ENCODE data around the gene BNC2. TPM values are rescaled to one million over a fixed set of nuclear protein-coding genes. Genes with fewer than 3 reads are reported as not detected.

The BNC2 gene
- total RNA-seq, 6 experiments from 2014 or later = 0.22 to 0.80 (median 0.36) TPM

DNA sequence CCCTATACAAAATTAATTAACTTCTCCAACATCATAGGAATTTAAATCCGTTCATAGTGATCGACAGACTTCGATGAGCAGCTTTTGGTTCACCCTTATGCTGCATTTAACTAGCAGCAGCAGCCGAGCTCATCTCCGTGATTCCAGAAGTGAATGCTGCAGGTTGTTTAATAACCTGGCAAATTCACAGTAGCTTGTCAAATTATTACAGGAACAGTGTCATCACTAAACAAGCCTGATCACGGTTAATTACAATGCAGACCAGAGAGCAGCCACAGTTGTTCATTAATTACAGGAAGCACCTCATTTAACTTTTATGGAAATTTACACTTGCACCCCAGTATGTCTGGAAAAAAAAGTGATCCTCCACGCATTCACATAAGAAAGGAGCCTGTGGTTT is 188.2 kb downstream of the BNC2 start:
- Histone ChIP-seq H3K36me3 (no peaks in the 10 kb centered on the region), H3K4me1 (no peaks in the 10 kb centered on the region), H3K9me3 (no peaks in the 10 kb centered on the region), H3K4me3 (no peak overlapping the region), H3K27me3 (no peaks in the 10 kb centered on the region), H3K27ac (no peak overlapping the region)
- DNase-seq (no peak), ATAC-seq (no peak)
- WGBS (ENCODE audit: insufficient coverage, low coverage, low lambda C conversion rate, missing lambda C conversion rate) = 61% methylated on average over 7 of the region's 7 CpGs
- intact Hi-C loops (cut with DNase I) = no loop called here
- TF ChIP-seq, protein P1, sequence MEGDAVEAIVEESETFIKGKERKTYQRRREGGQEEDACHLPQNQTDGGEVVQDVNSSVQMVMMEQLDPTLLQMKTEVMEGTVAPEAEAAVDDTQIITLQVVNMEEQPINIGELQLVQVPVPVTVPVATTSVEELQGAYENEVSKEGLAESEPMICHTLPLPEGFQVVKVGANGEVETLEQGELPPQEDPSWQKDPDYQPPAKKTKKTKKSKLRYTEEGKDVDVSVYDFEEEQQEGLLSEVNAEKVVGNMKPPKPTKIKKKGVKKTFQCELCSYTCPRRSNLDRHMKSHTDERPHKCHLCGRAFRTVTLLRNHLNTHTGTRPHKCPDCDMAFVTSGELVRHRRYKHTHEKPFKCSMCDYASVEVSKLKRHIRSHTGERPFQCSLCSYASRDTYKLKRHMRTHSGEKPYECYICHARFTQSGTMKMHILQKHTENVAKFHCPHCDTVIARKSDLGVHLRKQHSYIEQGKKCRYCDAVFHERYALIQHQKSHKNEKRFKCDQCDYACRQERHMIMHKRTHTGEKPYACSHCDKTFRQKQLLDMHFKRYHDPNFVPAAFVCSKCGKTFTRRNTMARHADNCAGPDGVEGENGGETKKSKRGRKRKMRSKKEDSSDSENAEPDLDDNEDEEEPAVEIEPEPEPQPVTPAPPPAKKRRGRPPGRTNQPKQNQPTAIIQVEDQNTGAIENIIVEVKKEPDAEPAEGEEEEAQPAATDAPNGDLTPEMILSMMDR (IDR thresholded peaks at IDR 0.05) = no peak
- no peak for TF ChIP-seq POLR2A (IDR thresholded peaks at IDR 0.05)

DNA sequence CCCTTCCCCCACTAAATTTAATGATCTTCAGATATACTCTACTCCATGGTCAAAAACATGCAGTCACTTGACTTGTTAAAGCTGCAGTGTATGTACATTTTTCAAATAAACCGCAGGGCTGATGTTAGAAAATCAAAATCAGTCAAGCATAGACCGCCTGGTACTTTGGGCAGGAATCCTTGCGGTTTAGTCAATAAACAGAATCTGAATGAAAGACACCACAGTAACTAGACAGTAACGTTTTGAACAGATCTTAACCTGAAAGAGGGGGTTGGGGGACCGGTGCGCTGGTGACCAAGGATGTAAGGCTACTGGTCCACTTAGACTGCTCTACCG is 188.8 kb downstream of the BNC2 start:
- ATAC-seq (no peak), DNase-seq (no peak)
- WGBS (ENCODE audit: insufficient coverage, low coverage, low lambda C conversion rate, missing lambda C conversion rate) = 78% methylated on average over 6 of the region's 7 CpGs
- TF ChIP-seq, protein P1 (IDR thresholded peaks at IDR 0.05) = no peak
- TF ChIP-seq POLR2A (IDR thresholded peaks at IDR 0.05) = no peak
- no peaks in the 10 kb centered on the region for H3K27me3 ChIP-seq
- H3K36me3 ChIP-seq = no peaks in the 10 kb centered on the region
- no peaks in the 10 kb centered on the region for H3K4me1 ChIP-seq
- no peak overlapping the region for H3K27ac ChIP-seq
- intact Hi-C loops (cut with DNase I) = no loop called here
- H3K9me3 ChIP-seq = no peaks in the 10 kb centered on the region
- no peak overlapping the region for H3K4me3 ChIP-seq

DNA sequence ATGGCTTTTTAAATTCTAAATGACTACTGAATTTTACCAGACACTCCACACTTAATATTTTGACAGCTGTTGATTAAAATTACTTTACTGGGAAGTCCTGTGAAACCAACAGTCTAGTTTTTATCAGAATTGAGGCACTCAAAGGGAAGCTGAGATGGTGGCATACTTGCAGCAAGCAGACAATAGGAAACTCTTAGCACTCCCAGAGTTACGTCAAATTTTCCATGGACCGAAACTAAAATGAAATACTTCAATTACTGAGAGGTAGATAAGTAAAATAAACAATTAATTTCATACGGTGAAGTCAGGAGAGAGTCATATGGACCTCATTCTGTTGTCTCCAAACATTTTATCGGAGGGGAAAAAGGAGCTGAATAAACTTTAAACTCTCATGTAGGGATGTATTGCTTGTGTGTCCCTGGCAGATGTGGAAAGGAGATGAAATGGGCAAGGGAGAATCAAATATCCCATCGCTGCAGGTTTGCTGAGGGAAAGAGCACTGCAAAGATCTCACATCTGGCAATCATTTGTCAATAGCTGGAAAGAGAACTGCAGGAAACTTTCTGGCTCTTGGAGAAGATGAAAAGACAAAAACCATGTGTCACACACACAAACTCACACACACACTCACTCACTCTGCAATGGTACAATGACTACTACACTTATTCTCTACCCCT is 189.4 kb downstream of the BNC2 start:
- Histone ChIP-seq H3K36me3 (no peaks in the 10 kb centered on the region), H3K9me3 (no peaks in the 10 kb centered on the region), H3K4me1 (no peaks in the 10 kb centered on the region), H3K27ac (no peak overlapping the region), H3K4me3 (no peak overlapping the region), H3K27me3 (no peaks in the 10 kb centered on the region)
- 68% methylated on average over 5 of the region's 5 CpGs for WGBS (ENCODE audit: insufficient coverage, low coverage, low lambda C conversion rate, missing lambda C conversion rate)
- TF ChIP-seq, protein P1 (IDR thresholded peaks at IDR 0.05) = no peak
- TF ChIP-seq POLR2A (IDR thresholded peaks at IDR 0.05) = no peak
- no peak for DNase-seq
- ATAC-seq = no peak
- intact Hi-C loops (cut with DNase I) = no loop called here

DNA sequence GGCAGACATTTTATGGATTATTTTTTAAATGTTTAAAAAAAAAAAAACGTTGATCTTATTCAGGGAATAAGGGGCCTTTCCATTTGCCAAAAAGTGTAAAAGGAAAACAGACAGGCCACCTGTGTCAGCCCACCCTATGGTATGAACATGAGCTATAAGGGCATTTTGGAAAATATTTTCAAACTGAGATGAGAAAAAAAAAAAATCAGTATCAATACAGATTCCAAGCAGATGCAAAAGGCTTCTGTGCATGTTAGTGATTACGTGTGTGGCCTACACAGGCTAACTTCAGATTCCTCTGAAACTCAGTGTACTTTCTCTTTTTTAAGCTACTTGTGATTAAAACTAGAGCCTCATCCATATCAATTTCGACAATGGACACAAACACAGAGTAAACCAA is 189.9 kb downstream of the BNC2 start:
- ATAC-seq = no peak
- intact Hi-C loops (cut with DNase I) = no loop called here
- Histone ChIP-seq H3K9me3 (no peaks in the 10 kb centered on the region), H3K27ac (no peak overlapping the region), H3K4me3 (no peak overlapping the region), H3K4me1 (no peaks in the 10 kb centered on the region), H3K36me3 (no peaks in the 10 kb centered on the region), H3K27me3 (no peaks in the 10 kb centered on the region)
- 47% methylated on average over 3 of the region's 3 CpGs for WGBS (ENCODE audit: insufficient coverage, low coverage, low lambda C conversion rate, missing lambda C conversion rate)
- TF ChIP-seq, protein P1 (IDR thresholded peaks at IDR 0.05) = no peak
- TF ChIP-seq POLR2A (IDR thresholded peaks at IDR 0.05) = no peak
- DNase-seq = no peak

Data from right lobe of liver (tissue), 6 donors.